ENCODE results near the gene STAP2.
"Not testable (repeated sequence)": the region's sequence is repeated elsewhere in the genome, so short reads cannot be mapped to it uniquely, and the experiment has no call there.

The STAP2 gene

DNA sequence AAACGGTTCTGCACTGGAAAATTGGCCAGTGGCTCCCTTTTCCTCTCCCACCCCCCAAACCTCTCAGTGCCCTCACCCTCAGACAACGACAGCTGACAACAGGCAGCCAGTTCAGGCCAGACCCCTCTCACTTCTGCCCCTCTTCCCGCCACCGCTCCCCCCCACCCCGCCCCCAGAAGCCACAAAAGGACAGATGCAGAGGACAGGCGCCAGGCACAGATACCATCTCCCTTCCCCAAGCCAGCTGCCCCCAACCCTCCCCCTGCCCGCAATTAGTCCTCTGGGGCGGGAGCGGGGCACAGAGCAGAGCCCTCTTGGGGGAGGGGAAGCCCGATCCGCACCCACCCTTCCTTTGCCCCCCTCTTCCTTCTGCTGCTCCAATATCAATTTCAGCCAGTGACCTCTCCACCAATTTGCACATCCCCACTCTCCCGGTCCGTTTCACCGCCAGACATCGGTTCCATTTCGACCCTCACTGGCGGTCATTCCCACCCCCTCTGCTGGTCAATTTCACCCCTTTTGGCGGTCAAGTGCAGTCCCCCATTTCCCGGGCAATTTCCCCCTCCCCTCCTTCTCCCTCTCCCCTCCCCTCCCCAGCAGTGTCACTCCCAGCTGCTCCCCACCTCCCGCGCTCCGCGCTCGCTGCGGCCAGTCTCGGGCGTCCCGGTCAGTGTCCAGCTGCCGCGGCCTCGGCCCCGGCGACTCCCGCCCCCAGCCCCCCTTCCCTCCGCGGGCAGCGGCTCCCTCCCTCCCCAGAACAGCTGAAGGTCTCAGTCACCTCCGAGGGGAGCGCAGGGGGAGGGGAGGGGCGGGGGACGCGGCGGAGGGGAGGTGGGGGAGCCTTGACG, 60.0 kb downstream of the STAP2 start, which contains the start of gene SHD:
Gene SHD, plus strand, starts transcription at position 848 of the 848 bp plus-strand sequence. CDS start 798 bp downstream, outside the sequence.
- CTCF ChIA-PET: interaction anchor here (0.8 to 3.3 kb wide), 4 partner anchors 10 to 74 kb away, joined by 3 to 11 read pairs (median 4); no protein-coding TSS in a partner anchor
- POLR2A ChIA-PET: interaction anchor here (2.2 kb wide), 1 partner anchor 65 kb away, joined by 13 read pairs; the partner anchor contains the start of gene MPND
- no peak for DNase-seq (ENCODE audit: extremely low spot score)
- TF ChIP-seq ELF4 (IDR thresholded peaks at IDR 0.05) (no peak), PKNOX1 (IDR thresholded peaks at IDR 0.05) (no peak), L3MBTL2 (conservative IDR thresholded peaks at IDR 0.05) (no peak), LEF1 (IDR thresholded peaks at IDR 0.05; ENCODE audit: borderline replicate concordance) (no peak), SP1 (IDR thresholded peaks at IDR 0.05) (no peak), FOXA1 (IDR thresholded peaks at IDR 0.05) (no peak), FOXM1 (IDR thresholded peaks at IDR 0.05; ENCODE audit: borderline replicate concordance) (no peak), CTBP1 (IDR thresholded peaks at IDR 0.05; ENCODE audit: borderline replicate concordance) (no peak), TARDBP (IDR thresholded peaks at IDR 0.05) (no peak)

- no peak for DNase-seq (ENCODE audit: extremely low spot score)
- POLR2A ChIA-PET: interaction anchor here (2.2 kb wide), 1 partner anchor 66 kb away, joined by 13 read pairs; the partner anchor contains the start of gene MPND
Measured at GRCh38 chr19:4278010-4278409, 60.6 kb downstream of the STAP2 start.

DNA sequence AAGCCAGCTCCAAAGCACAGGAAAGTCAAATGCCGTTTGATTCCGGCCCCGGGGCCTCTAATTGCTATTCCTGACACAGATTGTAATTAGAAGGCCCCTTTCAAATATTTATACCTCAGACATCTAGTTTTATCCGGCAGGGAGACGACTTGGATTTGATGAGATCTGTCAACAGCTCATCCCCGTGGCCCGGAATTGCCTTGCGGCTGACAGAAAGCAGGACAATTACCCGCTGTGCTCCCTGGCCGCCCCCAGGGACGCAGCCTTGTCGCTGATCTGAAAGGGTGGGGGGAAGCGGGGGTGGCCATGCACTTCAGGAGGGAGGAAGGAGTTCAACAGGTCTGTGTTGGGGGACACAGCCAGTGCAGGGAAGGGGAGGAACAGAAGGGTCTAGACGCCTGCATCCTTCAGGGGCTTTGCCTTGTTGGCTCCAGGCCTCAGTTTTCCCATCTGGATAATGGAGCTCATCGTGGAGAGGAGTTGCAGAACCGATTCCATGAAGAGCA, 61.4 kb downstream of the STAP2 start:
- CTCF ChIA-PET: interaction anchor here (0.6 to 3.3 kb wide), 5 partner anchors 10 to 75 kb away, joined by 3 to 11 read pairs (median 4); no protein-coding TSS in a partner anchor
- DNase-seq (ENCODE audit: extremely low spot score): no peak
- TF ChIP-seq ZNF384 (IDR thresholded peaks at IDR 0.05) (no peak), FOXK2 (IDR thresholded peaks at IDR 0.05) (no peak), LEF1 (IDR thresholded peaks at IDR 0.05; ENCODE audit: borderline replicate concordance) (no peak), PKNOX1 (IDR thresholded peaks at IDR 0.05) (no peak), BHLHE40 (IDR thresholded peaks at IDR 0.05; ENCODE audit: borderline replicate concordance) (no peak), TARDBP (IDR thresholded peaks at IDR 0.05) (no peak), FOXA1 (IDR thresholded peaks at IDR 0.05) (no peak), L3MBTL2 (conservative IDR thresholded peaks at IDR 0.05) (no peak), HDGF (IDR thresholded peaks at IDR 0.05; ENCODE audit: borderline replicate concordance) (no peak), SP1 (IDR thresholded peaks at IDR 0.05) (no peak), NFRKB (IDR thresholded peaks at IDR 0.05) (no peak)
- POLR2A ChIA-PET: interaction anchor here (0.7 to 2.2 kb wide), 2 partner anchors 10 to 66 kb away, joined by 4 to 13 read pairs; partner anchors contain the start of gene MPND

More at GRCh38 chr19:4278010-4278409, 60.6 kb downstream of the STAP2 start:
- CTCF ChIA-PET: interaction anchor here (0.6 to 3.3 kb wide), 4 partner anchors 9 to 74 kb away, joined by 3 to 11 read pairs (median 4); no protein-coding TSS in a partner anchor
- no peak for TF ChIP-seq NFRKB (IDR thresholded peaks at IDR 0.05)
- TF ChIP-seq ARNT (IDR thresholded peaks at IDR 0.05): no peak
- no peak for TF ChIP-seq FOXK2 (IDR thresholded peaks at IDR 0.05)
- no peak for TF ChIP-seq BHLHE40 (IDR thresholded peaks at IDR 0.05; ENCODE audit: borderline replicate concordance)
- TF ChIP-seq FOXA1 (IDR thresholded peaks at IDR 0.05): no peak
- no peak for TF ChIP-seq CTBP1 (IDR thresholded peaks at IDR 0.05; ENCODE audit: borderline replicate concordance)
- no peak for TF ChIP-seq LEF1 (IDR thresholded peaks at IDR 0.05; ENCODE audit: borderline replicate concordance)
- TF ChIP-seq ELF4 (IDR thresholded peaks at IDR 0.05): no peak
- TF ChIP-seq FOXM1 (IDR thresholded peaks at IDR 0.05; ENCODE audit: borderline replicate concordance): no peak
- TF ChIP-seq PKNOX1 (IDR thresholded peaks at IDR 0.05): no peak
- no peak for TF ChIP-seq SUZ12 (IDR thresholded peaks at IDR 0.05)
- no peak for TF ChIP-seq HDGF (IDR thresholded peaks at IDR 0.05; ENCODE audit: borderline replicate concordance)

GRCh38 chr19:4274321-4274686, 64.3 kb downstream of the STAP2 start:
- CTCF ChIA-PET; DNase-seq (ENCODE audit: extremely low spot score): not testable (repeated sequence)
- POLR2A ChIA-PET: interaction anchor here (1.4 kb wide), 1 partner anchor 27 kb away, joined by 3 read pairs; the partner anchor contains the start of gene YJU2

All from HEK293T (cell line).